BJ (cell line): ENCODE measurements around the gene CRIP3. TPM values are rescaled to one million over a fixed set of nuclear protein-coding genes. Genes with fewer than 3 reads are reported as not detected.

Source experiments
- CTCF ChIA-PET: fragments of 350-600 bp; formaldehyde crosslinking; extraction: SDS; loops from one replicate; lab custom pipeline; 2021; ENCODE audit warnings: antibody characterized with exemption, inconsistent platforms; lab: Yijun Ruan, JAX
- POLR2A ChIA-PET: fragments of 300-600 bp; sonication (Branson Sonifier 250); formaldehyde crosslinking; extraction: SDS; loops from one replicate; lab custom pipeline; 2021; ENCODE audit warnings: antibody characterized with exemption; lab: Charles Lee
- DNase-seq: peaks from one replicate; pipeline ENCODE4 v3.0.0-alpha.2; 2011; ENCODE audit warnings: low read depth
- H3K27me3 ChIP-seq: 2 replicates; pipeline ENCODE4 v1.6.0; 2011; ENCODE audit warnings: low read length; ENCODE audit not compliant: control insufficient read depth, insufficient read depth
- H3K36me3 ChIP-seq: 2 replicates; pipeline ENCODE4 v1.5.1; 2011; ENCODE audit warnings: low read length; ENCODE audit not compliant: control insufficient read depth, insufficient read depth
- H3K4me3 ChIP-seq: 2 replicates; pipeline ENCODE4 v1.5.1; 2011; ENCODE audit warnings: low read depth, mild to moderate bottlenecking, control low read depth, low read length
- polyA plus RNA-seq: library from polyadenylated mRNA; depleted of rRNA; stranded (reverse); fragments of >200 nt; gene quantifications from 2 replicates; pipeline ENCODE4 v1.2.3, GENCODE V29; 2011
- TF ChIP-seq, protein P1 (sequence below): IDR thresholded peaks from 2 replicates; pipeline ENCODE4 v1.5.1; 2011; ENCODE audit warnings: low read depth, mild to moderate bottlenecking, control low read depth, inconsistent platforms, low read length, moderate library complexity; ENCODE audit not compliant: insufficient read depth

CRIP3 gene
- polyA plus RNA-seq, 1 experiment = not detected

GRCh38 chr6:43273707-43274106 lies 34.9 kb downstream of the CRIP3 start:
- peaks cover 42% of the 10 kb centered on the region for H3K27me3 ChIP-seq
- ChIA-PET CTCF (no interaction called here), POLR2A (no interaction called here)
- no peak overlapping the region for H3K4me3 ChIP-seq
- no peak for DNase-seq
- TF ChIP-seq, protein P1, sequence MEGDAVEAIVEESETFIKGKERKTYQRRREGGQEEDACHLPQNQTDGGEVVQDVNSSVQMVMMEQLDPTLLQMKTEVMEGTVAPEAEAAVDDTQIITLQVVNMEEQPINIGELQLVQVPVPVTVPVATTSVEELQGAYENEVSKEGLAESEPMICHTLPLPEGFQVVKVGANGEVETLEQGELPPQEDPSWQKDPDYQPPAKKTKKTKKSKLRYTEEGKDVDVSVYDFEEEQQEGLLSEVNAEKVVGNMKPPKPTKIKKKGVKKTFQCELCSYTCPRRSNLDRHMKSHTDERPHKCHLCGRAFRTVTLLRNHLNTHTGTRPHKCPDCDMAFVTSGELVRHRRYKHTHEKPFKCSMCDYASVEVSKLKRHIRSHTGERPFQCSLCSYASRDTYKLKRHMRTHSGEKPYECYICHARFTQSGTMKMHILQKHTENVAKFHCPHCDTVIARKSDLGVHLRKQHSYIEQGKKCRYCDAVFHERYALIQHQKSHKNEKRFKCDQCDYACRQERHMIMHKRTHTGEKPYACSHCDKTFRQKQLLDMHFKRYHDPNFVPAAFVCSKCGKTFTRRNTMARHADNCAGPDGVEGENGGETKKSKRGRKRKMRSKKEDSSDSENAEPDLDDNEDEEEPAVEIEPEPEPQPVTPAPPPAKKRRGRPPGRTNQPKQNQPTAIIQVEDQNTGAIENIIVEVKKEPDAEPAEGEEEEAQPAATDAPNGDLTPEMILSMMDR = no peak
- H3K36me3 ChIP-seq = no peaks in the 10 kb centered on the region

DNA sequence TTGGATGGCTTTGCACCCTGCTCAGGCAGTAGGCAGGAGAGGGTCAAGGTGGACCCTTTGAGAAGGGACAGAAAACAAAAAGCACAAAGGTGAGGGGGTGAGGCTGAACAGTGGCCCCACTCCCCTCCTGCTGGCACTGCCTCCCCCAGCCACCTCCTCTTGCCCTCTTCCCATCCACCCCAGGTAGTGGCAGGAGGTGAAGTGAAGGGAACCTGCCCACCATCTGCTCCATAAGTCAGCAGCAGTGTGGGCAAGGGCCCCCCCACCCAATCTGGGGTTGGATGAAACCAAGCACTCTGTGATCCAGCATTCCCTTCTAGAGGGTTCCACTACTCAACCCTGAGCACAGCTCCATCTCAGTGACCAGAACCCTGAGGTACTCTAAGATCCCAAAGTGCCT lies 36.7 kb downstream of the CRIP3 start:
- Histone ChIP-seq H3K36me3 (no peaks in the 10 kb centered on the region), H3K27me3 (peaks cover 52% of the 10 kb centered on the region), H3K4me3 (no peak overlapping the region)
- TF ChIP-seq, protein P1 = no peak
- POLR2A ChIA-PET = no interaction called here
- CTCF ChIA-PET = interaction anchor here (1.6 to 2.8 kb wide), 2 partner anchors 43 to 63 kb away, joined by 4 to 12 read pairs; partner anchors contain the start of gene DNPH1
- DNase-seq = no peak

- TF ChIP-seq, protein P1 = no peak
- CTCF ChIA-PET = interaction anchor here (1.6 to 2.8 kb wide), 2 partner anchors 42 to 64 kb away, joined by 4 to 12 read pairs; partner anchors contain the start of gene DNPH1
- Histone ChIP-seq H3K27me3 (peaks cover 46% of the 10 kb centered on the region), H3K36me3 (no peaks in the 10 kb centered on the region), H3K4me3 (no peak overlapping the region)
- POLR2A ChIA-PET = no interaction called here
- no peak for DNase-seq
These were observed 37.4 kb downstream of the CRIP3 start for GRCh38 chr6:43271103-43271815.

DNA sequence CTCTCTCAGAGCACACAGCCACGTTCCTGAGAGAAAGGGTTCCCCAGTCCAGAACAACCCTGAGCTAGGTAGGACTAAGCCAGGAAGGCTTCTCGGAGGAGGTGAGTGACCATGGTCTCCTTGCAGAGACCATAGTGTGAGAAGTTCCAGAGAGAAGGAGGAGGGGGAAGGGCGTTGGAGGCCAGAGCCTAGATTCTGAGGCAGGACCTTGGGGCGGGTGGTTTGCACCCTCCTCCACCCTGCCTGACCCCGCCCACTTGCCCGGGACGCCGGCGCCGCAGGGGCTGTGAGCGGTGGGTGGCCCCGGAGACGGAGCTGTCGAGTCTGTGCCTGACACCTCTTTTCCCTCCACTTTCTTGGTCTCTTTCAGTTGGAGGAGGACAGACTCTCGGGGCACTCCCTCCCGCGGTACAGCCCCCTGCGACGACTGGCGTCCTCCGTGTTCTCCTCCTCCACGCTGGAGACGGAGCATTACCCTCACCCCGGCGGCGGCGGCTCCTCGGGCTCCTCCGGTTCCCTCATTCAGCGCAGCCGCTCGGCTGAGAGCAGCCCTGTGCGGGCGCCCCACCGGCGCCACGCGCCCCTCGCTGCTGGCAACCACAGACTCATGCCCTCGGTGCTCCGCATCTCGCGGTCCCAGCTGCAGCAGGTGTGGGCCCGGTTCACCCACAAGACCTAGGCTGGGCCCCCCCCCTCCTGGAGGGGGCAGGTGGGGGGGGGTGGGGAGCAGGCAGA lies 39.2 kb downstream of the CRIP3 start:
- ChIA-PET CTCF (interaction anchor here (0.9 to 2.2 kb wide), 3 partner anchors 65 to 238 kb away, joined by 3 to 11 read pairs (median 5); no protein-coding TSS in a partner anchor), POLR2A (no interaction called here)
- H3K4me3 ChIP-seq = peak overlapping the region; percentile 19
- no peaks in the 10 kb centered on the region for H3K36me3 ChIP-seq
- peaks cover 36% of the 10 kb centered on the region for H3K27me3 ChIP-seq
- TF ChIP-seq, protein P1 = no peak
- no peak for DNase-seq

DNA sequence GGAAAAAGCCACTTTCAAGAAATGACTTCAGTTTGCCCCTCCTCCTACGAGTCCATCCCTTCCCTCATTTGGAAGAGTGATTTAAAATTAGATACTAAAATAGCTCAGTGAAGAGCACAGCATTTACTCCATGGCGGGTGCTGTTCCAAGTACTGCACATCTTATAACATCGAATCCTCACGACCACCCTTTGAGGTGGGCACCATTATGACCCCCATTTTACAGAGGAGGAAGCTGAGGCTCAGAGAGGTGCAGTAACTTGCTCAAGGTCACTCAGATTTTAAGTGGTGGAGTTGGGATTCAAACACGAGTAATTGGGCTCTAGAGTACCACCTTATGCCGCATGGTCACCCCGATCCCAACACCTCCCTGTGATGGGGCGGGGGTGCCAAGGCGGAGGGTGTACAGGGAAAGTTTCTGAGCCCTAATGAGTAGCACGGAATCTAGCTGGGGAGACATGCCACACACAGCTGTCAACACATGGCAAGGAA lies 39.8 kb downstream of the CRIP3 start:
- CTCF ChIA-PET = interaction anchor here (0.8 to 2.2 kb wide), 5 partner anchors 8 to 238 kb away, joined by 3 to 11 read pairs (median 3); no protein-coding TSS in a partner anchor
- no peaks in the 10 kb centered on the region for H3K36me3 ChIP-seq
- DNase-seq = no peak
- H3K4me3 ChIP-seq = no peak overlapping the region
- TF ChIP-seq, protein P1 = no peak
- POLR2A ChIA-PET = no interaction called here
- H3K27me3 ChIP-seq = peaks cover 31% of the 10 kb centered on the region
